HEK293T (cell line): ENCODE measurements around the gene GZF1.

Experiments
- ARNT ChIP-seq: fragments of 450-650 bp; IDR thresholded peaks from 2 replicates; pipeline ENCODE4 v1.6.1; 2017; ENCODE audit warnings: mild to moderate bottlenecking
- BHLHE40 ChIP-seq: fragments of 450-650 bp; IDR thresholded peaks from 2 replicates; pipeline ENCODE4 v1.6.1; 2016; ENCODE audit warnings: mild to moderate bottlenecking, moderate library complexity, borderline replicate concordance
- CTBP1 ChIP-seq: fragments of 450-650 bp; IDR thresholded peaks from 2 replicates; pipeline ENCODE4 v1.6.1; 2016; ENCODE audit warnings: borderline replicate concordance
- FOXA1 ChIP-seq: fragments of 450-650 bp; IDR thresholded peaks from 2 replicates; pipeline ENCODE4 v1.6.1; 2016; ENCODE audit warnings: mild to moderate bottlenecking
- FOXK2 ChIP-seq: fragments of 450-650 bp; IDR thresholded peaks from 2 replicates; pipeline ENCODE4 v1.6.1; 2016; ENCODE audit warnings: mild to moderate bottlenecking
- HDGF ChIP-seq: fragments of 450-650 bp; IDR thresholded peaks from 2 replicates; pipeline ENCODE4 v1.6.1; 2017; ENCODE audit warnings: antibody characterized with exemption, borderline replicate concordance
- L3MBTL2 ChIP-seq: fragments of 450-650 bp; conservative IDR thresholded peaks from 2 replicates; pipeline ENCODE4 v1.6.1; 2016; ENCODE audit warnings: mild to moderate bottlenecking
- PKNOX1 ChIP-seq: fragments of 450-650 bp; IDR thresholded peaks from 2 replicates; pipeline ENCODE4 v1.6.1; 2016
- SP1 ChIP-seq: fragments of 450-650 bp; IDR thresholded peaks from 2 replicates; pipeline ENCODE4 v1.6.1; 2017
- SUZ12 ChIP-seq: fragments of 450-650 bp; IDR thresholded peaks from 2 replicates; pipeline ENCODE4 v1.6.1; 2016; ENCODE audit warnings: mild to moderate bottlenecking
- TARDBP ChIP-seq: fragments of 450-650 bp; IDR thresholded peaks from 2 replicates; pipeline ENCODE4 v1.6.1; 2016
- ZNF384 ChIP-seq: fragments of 450-650 bp; IDR thresholded peaks from 2 replicates; pipeline ENCODE4 v1.6.1; 2016

- TF ChIP-seq HDGF, result no peak
- no peak for TF ChIP-seq TARDBP
- no peak for TF ChIP-seq SP1
- no peak for TF ChIP-seq L3MBTL2
- TF ChIP-seq FOXA1, result no peak
- TF ChIP-seq SUZ12, result no peak
- TF ChIP-seq BHLHE40, result no peak
- TF ChIP-seq ARNT, result no peak
- TF ChIP-seq ZNF384, result no peak
- no peak for TF ChIP-seq FOXK2
- no peak for TF ChIP-seq CTBP1
- no peak for TF ChIP-seq PKNOX1
These were observed 22.0 kb upstream of the GZF1 start for GRCh38 chr20:23339986-23340385.
